Activated naive CD8-positive, alpha-beta T cell treated with anti-CD3 and anti-CD28 coated beads for 36 hours (primary cell): Measurements from ENCODE around the gene EYS. TPM values are rescaled to one million over a fixed set of nuclear protein-coding genes. Genes with fewer than 3 reads are reported as not detected.

ENCODE experiments used
- DNase-seq: peaks from one replicate; pipeline ENCODE4 v3.0.0; 2021
- H3K27ac Mint-ChIP-seq: one replicate; pipeline ENCODE4 v1.8.0; 2022; ENCODE audit warnings: mild to moderate bottlenecking, moderate library complexity, mixed read lengths
- H3K27me3 Mint-ChIP-seq: one replicate; pipeline ENCODE4 v1.8.0; 2022; ENCODE audit warnings: mild to moderate bottlenecking, mixed read lengths
- H3K36me3 Mint-ChIP-seq: one replicate; pipeline ENCODE4 v1.8.0; 2021; ENCODE audit warnings: mild to moderate bottlenecking, mixed read lengths
- H3K4me1 Mint-ChIP-seq: one replicate; pipeline ENCODE4 v1.8.0; 2021; ENCODE audit warnings: mixed read lengths
- H3K4me3 Mint-ChIP-seq: one replicate; pipeline ENCODE4 v1.8.0; 2022; ENCODE audit warnings: mild to moderate bottlenecking, moderate library complexity, mixed read lengths
- H3K9me3 Mint-ChIP-seq: one replicate; pipeline ENCODE4 v1.8.0; 2022; ENCODE audit warnings: mixed read lengths
- total RNA-seq, 2 experiments: library from RNA; stranded (reverse); gene quantifications; one replicate each; pipeline ENCODE4 v1.2.3, GENCODE V29; 2021

The EYS gene
- total RNA-seq, 2 experiments from 2014 or later = not detected

- no peak overlapping the region for H3K27ac Mint-ChIP-seq
- no peaks in the 10 kb centered on the region for H3K36me3 Mint-ChIP-seq
- no peak for DNase-seq
- H3K9me3 Mint-ChIP-seq = peaks cover 1% of the 10 kb centered on the region
- no peak overlapping the region for H3K4me3 Mint-ChIP-seq
- no peaks in the 10 kb centered on the region for H3K4me1 Mint-ChIP-seq
- H3K27me3 Mint-ChIP-seq = no peaks in the 10 kb centered on the region
Observed at GRCh38 chr6:64290867-64291266, 1416.2 kb downstream of the EYS start.

DNA sequence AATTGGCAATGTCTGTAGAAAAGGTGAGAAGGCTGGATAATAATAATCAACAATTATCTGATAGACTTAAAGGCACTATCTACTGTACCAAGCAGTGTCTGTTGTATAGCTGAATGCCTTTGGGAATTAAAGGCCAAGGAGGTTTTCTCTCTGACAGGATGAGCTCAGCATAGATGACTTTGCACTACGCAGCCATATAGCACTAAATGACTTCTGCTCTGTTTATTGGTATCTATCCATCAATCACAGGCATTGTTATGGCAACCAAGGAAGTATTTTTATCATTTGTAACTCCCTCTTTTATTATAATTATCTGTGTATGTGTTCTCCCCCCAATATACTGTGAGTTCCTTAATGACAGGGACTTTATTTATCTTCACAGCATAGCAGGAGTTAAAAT lies 1417.1 kb downstream of the EYS start:
- Mint-ChIP-seq H3K36me3 (no peaks in the 10 kb centered on the region), H3K27me3 (no peaks in the 10 kb centered on the region), H3K4me1 (no peaks in the 10 kb centered on the region), H3K9me3 (peaks cover 3% of the 10 kb centered on the region), H3K4me3 (no peak overlapping the region), H3K27ac (no peak overlapping the region)
- DNase-seq = no peak

GRCh38 chr6:64288351-64288750 lies 1418.7 kb downstream of the EYS start:
- no peak for DNase-seq
- H3K4me3 Mint-ChIP-seq = no peak overlapping the region

GRCh38 chr6:64281167-64281566 lies 1425.9 kb downstream of the EYS start:
- Mint-ChIP-seq H3K9me3 (peaks cover 9% of the 10 kb centered on the region), H3K27ac (no peak overlapping the region)

More at GRCh38 chr6:64288351-64288750, 1418.7 kb downstream of the EYS start:
- no peak overlapping the region for H3K27ac Mint-ChIP-seq
- H3K9me3 Mint-ChIP-seq = peaks cover 10% of the 10 kb centered on the region
- H3K36me3 Mint-ChIP-seq = no peaks in the 10 kb centered on the region
- no peaks in the 10 kb centered on the region for H3K27me3 Mint-ChIP-seq
- no peaks in the 10 kb centered on the region for H3K4me1 Mint-ChIP-seq

GRCh38 chr6:64280569-64280968 lies 1426.5 kb downstream of the EYS start:
- H3K27ac Mint-ChIP-seq = no peak overlapping the region
- H3K4me3 Mint-ChIP-seq = no peak overlapping the region
- no peaks in the 10 kb centered on the region for H3K36me3 Mint-ChIP-seq
- H3K4me1 Mint-ChIP-seq = no peaks in the 10 kb centered on the region
- no peaks in the 10 kb centered on the region for H3K27me3 Mint-ChIP-seq
- peaks cover 9% of the 10 kb centered on the region for H3K9me3 Mint-ChIP-seq
- no peak for DNase-seq

More at GRCh38 chr6:64281167-64281566, 1425.9 kb downstream of the EYS start:
- Mint-ChIP-seq H3K36me3 (no peaks in the 10 kb centered on the region), H3K27me3 (no peaks in the 10 kb centered on the region), H3K4me1 (no peaks in the 10 kb centered on the region), H3K4me3 (no peak overlapping the region)
- no peak for DNase-seq

- Mint-ChIP-seq H3K4me1 (no peaks in the 10 kb centered on the region), H3K4me3 (no peak overlapping the region), H3K27ac (no peak overlapping the region), H3K9me3 (no peaks in the 10 kb centered on the region), H3K36me3 (no peaks in the 10 kb centered on the region), H3K27me3 (no peaks in the 10 kb centered on the region)
- no peak for DNase-seq
Observed at GRCh38 chr6:64270083-64270482, 1436.9 kb downstream of the EYS start.

GRCh38 chr6:64266351-64266821 lies 1440.6 kb downstream of the EYS start:
- Mint-ChIP-seq H3K27ac (no peak overlapping the region), H3K4me3 (no peak overlapping the region), H3K27me3 (no peaks in the 10 kb centered on the region), H3K9me3 (peaks cover 1% of the 10 kb centered on the region), H3K4me1 (no peaks in the 10 kb centered on the region), H3K36me3 (no peaks in the 10 kb centered on the region)
- no peak for DNase-seq

DNA sequence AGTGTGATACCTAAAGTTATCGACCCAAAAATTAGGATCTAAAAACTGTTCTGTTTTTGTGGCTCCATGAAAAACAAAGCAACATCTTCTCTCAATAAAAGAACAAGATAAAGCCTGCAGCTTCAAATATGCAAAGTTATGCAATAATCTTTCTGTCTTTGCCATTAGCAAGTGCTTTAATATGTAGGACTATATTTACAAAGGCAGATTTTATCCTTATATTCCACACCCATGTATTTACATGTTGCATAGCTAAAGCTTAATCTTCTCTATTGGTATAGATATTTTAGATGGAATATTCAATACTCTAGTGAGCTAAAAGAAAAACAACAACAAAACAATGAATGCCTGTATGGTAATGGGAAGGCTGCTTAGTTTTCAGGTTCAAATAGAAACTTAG lies 1443.2 kb downstream of the EYS start:
- no peak overlapping the region for H3K27ac Mint-ChIP-seq
- H3K36me3 Mint-ChIP-seq = no peaks in the 10 kb centered on the region
- H3K27me3 Mint-ChIP-seq = no peaks in the 10 kb centered on the region
- no peak overlapping the region for H3K4me3 Mint-ChIP-seq
- DNase-seq = no peak
- H3K9me3 Mint-ChIP-seq = peaks cover 1% of the 10 kb centered on the region
- no peaks in the 10 kb centered on the region for H3K4me1 Mint-ChIP-seq

GRCh38 chr6:64259372-64259771 lies 1447.7 kb downstream of the EYS start:
- Mint-ChIP-seq H3K9me3 (no peaks in the 10 kb centered on the region), H3K27me3 (no peaks in the 10 kb centered on the region), H3K4me3 (no peak overlapping the region)

DNA sequence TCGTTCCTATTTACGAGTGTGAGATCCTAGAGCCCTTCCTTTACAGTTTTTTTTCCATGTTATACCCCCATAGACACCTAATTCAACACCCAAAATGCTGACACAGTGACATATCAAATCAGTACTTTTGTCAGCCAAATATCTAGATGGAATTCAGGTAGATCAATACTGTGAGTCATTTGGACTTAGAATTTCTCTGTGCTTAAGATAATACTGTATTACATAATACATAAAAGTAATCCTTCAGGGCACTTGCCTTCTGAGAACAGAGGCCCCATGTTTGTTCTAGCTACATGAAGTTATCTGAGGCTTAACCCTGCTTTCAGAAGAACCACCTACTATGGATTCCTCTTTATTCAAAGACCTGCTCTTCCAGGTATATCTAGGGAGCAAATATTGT lies 1448.3 kb downstream of the EYS start:
- no peaks in the 10 kb centered on the region for H3K9me3 Mint-ChIP-seq
- no peak overlapping the region for H3K4me3 Mint-ChIP-seq
- H3K36me3 Mint-ChIP-seq = no peaks in the 10 kb centered on the region
- no peak for DNase-seq
- no peaks in the 10 kb centered on the region for H3K27me3 Mint-ChIP-seq
- no peak overlapping the region for H3K27ac Mint-ChIP-seq
- no peaks in the 10 kb centered on the region for H3K4me1 Mint-ChIP-seq

More at GRCh38 chr6:64259372-64259771, 1447.7 kb downstream of the EYS start:
- no peak overlapping the region for H3K27ac Mint-ChIP-seq
- no peaks in the 10 kb centered on the region for H3K36me3 Mint-ChIP-seq
- no peak for DNase-seq
- H3K4me1 Mint-ChIP-seq = no peaks in the 10 kb centered on the region

DNA sequence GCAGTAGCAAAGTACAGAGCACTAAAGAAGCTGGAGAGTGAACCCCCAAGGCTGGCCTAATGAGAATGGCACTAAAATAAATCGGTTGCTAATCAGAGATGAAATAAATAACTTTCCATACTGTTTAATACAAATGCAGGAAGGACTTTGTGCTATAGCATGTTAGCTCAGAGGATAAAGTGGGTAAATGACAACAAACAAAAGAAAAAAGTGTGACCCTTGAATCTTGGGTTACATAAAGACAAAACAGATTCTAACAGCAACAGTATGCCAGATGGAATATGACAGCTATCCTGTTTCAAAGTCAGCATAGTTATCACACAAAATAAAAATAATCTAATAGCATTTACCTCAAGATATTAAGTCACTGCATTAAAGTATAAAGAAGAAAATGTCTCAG lies 1448.7 kb downstream of the EYS start:
- Mint-ChIP-seq H3K36me3 (no peaks in the 10 kb centered on the region), H3K4me1 (no peaks in the 10 kb centered on the region), H3K9me3 (no peaks in the 10 kb centered on the region), H3K27me3 (no peaks in the 10 kb centered on the region), H3K27ac (no peak overlapping the region), H3K4me3 (no peak overlapping the region)
- DNase-seq = no peak

DNA sequence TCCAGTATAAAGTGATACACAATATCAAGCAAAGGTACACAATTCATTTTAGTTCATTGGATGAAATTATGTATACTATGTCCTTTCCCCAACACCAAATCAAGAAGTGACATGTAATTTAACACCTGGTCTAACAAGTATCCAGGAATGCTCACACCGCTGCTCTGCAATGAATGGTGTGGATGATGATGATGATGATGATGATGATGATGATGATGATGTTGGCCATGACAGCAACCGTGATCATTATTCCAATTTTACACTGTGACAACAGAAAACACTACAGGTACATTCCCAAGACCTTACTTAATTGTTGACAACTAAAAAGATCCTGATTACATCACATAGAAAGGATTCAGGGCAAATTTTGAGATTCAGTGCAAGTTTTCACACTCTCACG lies 1449.4 kb downstream of the EYS start:
- no peak overlapping the region for H3K4me3 Mint-ChIP-seq
- H3K36me3 Mint-ChIP-seq = no peaks in the 10 kb centered on the region
- no peaks in the 10 kb centered on the region for H3K4me1 Mint-ChIP-seq
- no peaks in the 10 kb centered on the region for H3K9me3 Mint-ChIP-seq
- DNase-seq = no peak
- H3K27me3 Mint-ChIP-seq = no peaks in the 10 kb centered on the region
- H3K27ac Mint-ChIP-seq = no peak overlapping the region

DNA sequence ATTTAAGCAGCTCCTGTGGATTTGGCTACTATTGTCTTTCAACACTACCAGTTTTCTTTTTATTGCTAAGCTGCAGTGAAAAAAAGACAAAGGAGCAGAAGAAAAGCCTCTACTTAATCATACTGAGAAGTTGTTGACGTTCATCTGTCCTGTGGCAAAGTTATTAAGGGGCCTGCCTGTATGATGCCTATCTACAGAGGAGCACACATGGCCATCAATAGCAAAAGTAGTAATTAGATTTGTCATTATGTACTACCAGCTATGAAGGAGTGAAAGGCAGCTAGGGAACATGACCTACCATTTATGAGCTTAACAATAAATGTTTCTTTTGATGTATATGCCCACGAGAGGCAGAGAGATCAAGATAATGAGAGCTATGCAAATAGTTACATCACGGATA lies 1450.5 kb downstream of the EYS start:
- H3K4me3 Mint-ChIP-seq = no peak overlapping the region
- H3K36me3 Mint-ChIP-seq = no peaks in the 10 kb centered on the region
- H3K4me1 Mint-ChIP-seq = no peaks in the 10 kb centered on the region
- no peaks in the 10 kb centered on the region for H3K9me3 Mint-ChIP-seq
- no peak for DNase-seq
- no peaks in the 10 kb centered on the region for H3K27me3 Mint-ChIP-seq
- H3K27ac Mint-ChIP-seq = no peak overlapping the region

DNA sequence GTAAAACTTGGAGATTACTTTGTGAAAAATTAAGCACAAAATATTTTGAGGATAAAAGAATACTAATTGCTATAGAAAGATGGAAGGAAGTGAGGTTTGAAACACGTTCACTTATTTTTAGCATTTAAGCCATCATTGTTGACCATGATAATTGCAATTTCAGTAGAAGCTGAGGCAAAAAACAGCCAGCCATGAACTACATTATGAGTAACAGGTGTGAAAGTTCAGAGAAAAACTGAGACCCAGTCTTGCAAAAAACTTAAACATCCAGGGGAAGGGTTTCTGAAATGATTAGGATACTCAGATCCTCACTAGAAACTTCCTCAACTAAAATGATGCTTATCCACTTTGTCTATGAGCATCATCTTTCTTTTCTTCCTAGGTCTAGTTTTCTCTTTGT lies 1452.0 kb downstream of the EYS start:
- DNase-seq = no peak
- no peak overlapping the region for H3K27ac Mint-ChIP-seq
- no peaks in the 10 kb centered on the region for H3K36me3 Mint-ChIP-seq
- no peaks in the 10 kb centered on the region for H3K4me1 Mint-ChIP-seq
- no peak overlapping the region for H3K4me3 Mint-ChIP-seq
- no peaks in the 10 kb centered on the region for H3K9me3 Mint-ChIP-seq
- H3K27me3 Mint-ChIP-seq = no peaks in the 10 kb centered on the region

DNA sequence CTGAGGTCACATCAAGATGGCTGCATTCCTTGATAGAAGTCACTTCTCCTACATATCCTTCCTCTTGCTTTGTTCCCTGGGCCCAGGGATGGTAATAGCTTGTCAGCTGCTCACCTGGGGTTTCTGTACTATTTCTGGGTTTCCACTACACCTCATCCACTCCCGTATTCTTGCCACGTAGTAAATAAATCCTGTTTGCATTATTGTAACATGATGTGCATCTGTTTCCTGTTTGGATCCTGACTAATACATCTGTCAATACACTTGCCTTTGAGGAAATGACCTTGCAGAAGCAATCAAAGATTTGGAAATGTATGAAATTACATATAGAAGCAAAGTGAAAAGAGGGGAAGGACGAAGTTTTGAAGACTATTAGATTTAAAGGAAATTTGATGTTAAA lies 1452.5 kb downstream of the EYS start:
- no peak overlapping the region for H3K27ac Mint-ChIP-seq
- no peaks in the 10 kb centered on the region for H3K36me3 Mint-ChIP-seq
- DNase-seq = no peak
- H3K4me1 Mint-ChIP-seq = no peaks in the 10 kb centered on the region
- no peaks in the 10 kb centered on the region for H3K27me3 Mint-ChIP-seq
- no peak overlapping the region for H3K4me3 Mint-ChIP-seq
- no peaks in the 10 kb centered on the region for H3K9me3 Mint-ChIP-seq

- Mint-ChIP-seq H3K27ac (no peak overlapping the region), H3K4me1 (no peaks in the 10 kb centered on the region), H3K36me3 (no peaks in the 10 kb centered on the region), H3K27me3 (no peaks in the 10 kb centered on the region), H3K4me3 (no peak overlapping the region), H3K9me3 (no peaks in the 10 kb centered on the region)
- DNase-seq = no peak
Observed at GRCh38 chr6:64252256-64252655, 1454.8 kb downstream of the EYS start.

DNA sequence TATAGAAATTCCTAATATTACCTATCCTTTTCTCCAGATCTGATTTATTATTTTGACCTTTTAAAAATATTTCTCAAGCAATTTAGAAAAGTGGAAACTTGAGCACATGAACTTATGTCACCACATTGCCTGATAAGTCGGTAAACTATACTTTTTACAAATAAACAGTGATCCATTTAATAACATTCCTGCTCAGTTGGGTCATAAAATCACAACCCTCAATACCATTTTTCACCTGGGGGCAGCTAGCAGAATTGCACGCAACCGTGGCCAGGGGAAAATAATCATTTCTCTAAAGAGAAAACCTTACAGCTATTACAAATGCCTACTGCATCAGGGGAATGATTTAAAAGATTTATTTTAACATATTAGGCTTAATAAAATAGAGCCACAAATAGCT lies 1456.9 kb downstream of the EYS start:
- Mint-ChIP-seq H3K9me3 (peaks cover under 1% of the 10 kb centered on the region), H3K27me3 (no peaks in the 10 kb centered on the region), H3K4me1 (no peaks in the 10 kb centered on the region)

More for the DNA sequence above, 1456.9 kb downstream of the EYS start:
- DNase-seq = no peak
- Mint-ChIP-seq H3K27ac (no peak overlapping the region), H3K4me3 (no peak overlapping the region), H3K36me3 (no peaks in the 10 kb centered on the region)
